ENCODE measurements around the gene NACA. TPM values are rescaled to one million over a fixed set of nuclear protein-coding genes. Genes with fewer than 3 reads are reported as not detected.

Gene NACA
- total and polyA plus RNA-seq, 2 experiments from 2014 or later = 1,081 to 2,495 TPM

DNA sequence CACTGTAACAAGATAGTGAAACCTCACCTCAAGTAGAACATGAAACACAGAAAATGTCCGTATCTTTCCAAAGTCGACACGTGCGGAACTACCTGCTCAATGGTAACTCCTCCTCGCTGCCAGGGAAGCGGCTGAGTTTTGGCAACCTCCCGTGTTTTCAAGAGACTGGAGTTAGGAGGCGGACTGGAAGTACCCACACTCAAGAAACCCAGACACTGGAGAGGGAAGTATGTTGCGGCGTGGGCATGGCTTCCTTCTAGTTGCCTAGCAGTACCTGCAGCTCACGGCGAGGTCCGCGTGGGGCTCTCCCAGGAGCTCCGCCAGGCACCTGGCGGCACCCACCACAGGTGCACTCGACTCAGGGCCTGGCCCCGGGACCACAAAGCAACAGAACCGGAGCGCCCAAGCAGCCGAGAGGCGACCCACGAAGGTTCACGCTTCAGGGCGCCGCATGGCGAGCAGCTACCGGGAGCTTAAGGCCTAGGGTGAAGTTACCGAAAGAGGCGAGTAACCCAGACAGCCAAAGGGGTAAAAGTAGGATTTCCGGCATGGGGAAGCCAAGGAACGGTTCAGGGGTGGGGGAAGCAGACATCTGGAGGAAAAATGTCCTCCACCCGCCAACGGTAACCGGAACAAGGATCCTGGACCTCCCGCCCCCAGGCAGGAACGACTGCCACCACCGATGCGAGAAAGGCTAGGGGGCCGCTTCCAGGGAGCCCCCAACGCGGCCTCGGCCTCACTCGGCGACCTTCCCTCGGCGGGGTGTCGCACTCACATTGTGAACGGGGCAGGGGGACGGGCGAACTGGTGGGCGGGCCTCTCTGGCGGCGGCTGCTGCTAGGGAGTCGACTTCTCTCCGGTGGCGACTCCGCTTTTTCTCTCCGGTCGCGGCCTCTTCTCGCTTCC lies 37.6 kb downstream of the NACA start (continued):
- no peak for TF ChIP-seq CTCF (conservative IDR thresholded peaks at IDR 0.05; ENCODE audit: low read depth in 2 of 2)
- no peak for TF ChIP-seq STAT1 (IDR thresholded peaks at IDR 0.05; ENCODE audit: unreplicated experiment)
- no peak for TF ChIP-seq REST (IDR thresholded peaks at IDR 0.05; ENCODE audit: unreplicated experiment)
- no peak for TF ChIP-seq NANOG (IDR thresholded peaks at IDR 0.05; ENCODE audit: borderline replicate concordance)
- TF ChIP-seq ZNF331 (CRISPR knock-in tag; IDR thresholded peaks at IDR 0.05; ENCODE audit: low read depth) = no peak
- no peak for TF ChIP-seq EZH2 (IDR thresholded peaks at IDR 0.05; ENCODE audit: low read depth, unreplicated experiment)

- no peak for TF ChIP-seq EZH2 (IDR thresholded peaks at IDR 0.05; ENCODE audit: low read depth, unreplicated experiment)
- no peak for TF ChIP-seq ETS1 (IDR thresholded peaks at IDR 0.05)
- no peak for TF ChIP-seq CTCF (conservative IDR thresholded peaks at IDR 0.05; ENCODE audit: low read depth in 2 of 2)
- H3K27me3 ChIP-seq (ENCODE audit: insufficient read depth) = no peaks in the 10 kb centered on the region
- H3K4me3 ChIP-seq = peak overlapping the region; percentile 98
- Mint-ChIP-seq H3K36me3 (ENCODE audit: low read depth) (peaks cover 66% of the 10 kb centered on the region), H3K9me3 (peaks cover 3% of the 10 kb centered on the region; the same call in 1 of the 3 replicates), H3K27ac (peak overlapping the region; percentile 73), H3K4me1 (peaks cover 19% of the 10 kb centered on the region), H3K4me3 (peak overlapping the region; percentile 100), H3K27me3 (ENCODE audit: insufficient read depth, low read depth, poor library complexity) (peaks cover 32% of the 10 kb centered on the region)
- H4K20me1 ChIP-seq (replicated peaks; ENCODE audit: insufficient read depth) = peaks cover 66% of the 10 kb centered on the region
- H3K36me3 ChIP-seq (ENCODE audit: insufficient read depth) = peaks cover 9% of the 10 kb centered on the region; the same call in 1 of the 2 replicates
- H3K4me1 ChIP-seq (ENCODE audit: insufficient read depth) = peaks cover 30% of the 10 kb centered on the region
- no peak overlapping the region for H2AFZ ChIP-seq
- peak overlapping the region; percentile 17 for H3K27ac ChIP-seq (ENCODE audit: low read depth)
- H3F3A ChIP-seq (replicated peaks; ENCODE audit: low read depth) = peaks cover 32% of the 10 kb centered on the region
- H3K4me2 ChIP-seq = peak overlapping the region; percentile 94
- DNase-seq (ENCODE audit: low spot score) (no peak), ATAC-seq (no peak)
- no peaks in the 10 kb centered on the region for H3K9me2 ChIP-seq (ENCODE audit: insufficient read depth)
- H3K79me2 ChIP-seq (replicated peaks; ENCODE audit: insufficient read depth) = peaks cover 81% of the 10 kb centered on the region
Observed at GRCh38 chr12:56684745-56685359, 40.2 kb downstream of the NACA start.
